HCT116 (cell line): ENCODE results near the gene CDH23. TPM values are rescaled to one million over a fixed set of nuclear protein-coding genes. Genes with fewer than 3 reads are reported as not detected.

Experiments
- ATAC-seq: fragments of 200-7000 bp; cut with Tn5 transposase; 2 replicates; pipeline ENCODE4 v1.9.1; 2020; ENCODE audit warnings: mild to moderate bottlenecking, moderate library complexity
- BruUV-seq: library from RNA; stranded (reverse); fragments of 400-500 nt; replicated peaks from 2 replicates; lab custom pipeline; 2021; lab: Mats Ljungman, UMichigan
- CTCF ChIA-PET: fragments of 300-600 bp; sonication (Branson Sonifier 250); formaldehyde crosslinking; loops from one replicate; lab custom pipeline; 2021; ENCODE audit warnings: antibody characterized with exemption; lab: Charles Lee
- POLR2A ChIA-PET: fragments of 300-600, 350-600 bp; sonication (Branson Sonifier 250); formaldehyde crosslinking; loops from one replicate; lab custom pipeline; 2021; ENCODE audit warnings: antibody characterized with exemption; lab: Charles Lee
- RAD21 ChIA-PET, 2 experiments: fragments of 300-600 bp; sonication (Branson Sonifier 250); formaldehyde crosslinking; loops; one replicate each; lab custom pipeline; 2023; ENCODE audit warnings: low total read pairs in 2 of 2; ENCODE audit not compliant: uncharacterized antibody in 2 of 2, unreplicated experiment in 2 of 2, low non-redundant PET in 1 of 2; lab: Charles Lee
- DNase-seq: peaks from one replicate; pipeline ENCODE4 v3.0.0-alpha.2; 2010; ENCODE audit warnings: low read depth, low spot score
- H2AFZ ChIP-seq: fragments of 200-600 bp; shearing (Covaris generic), sonication (generic); 2 replicates; pipeline ENCODE4 v1.6.1; 2017; ENCODE audit warnings: low read depth, mixed run types, mixed read lengths, antibody characterized with exemption, low read length; ENCODE audit not compliant: poor library complexity, severe bottlenecking
- H3K27ac ChIP-seq: 2 replicates; pipeline ENCODE4 v1.5.1; 2012; ENCODE audit warnings: low read depth, low read length
- H3K27me3 ChIP-seq: fragments of 200-600 bp; sonication (generic); 2 replicates; pipeline ENCODE4 v1.6.1; 2016; ENCODE audit warnings: mixed run types, low read length, mixed read lengths; ENCODE audit not compliant: insufficient read depth
- H3K36me3 ChIP-seq, 2 experiments: fragments of 200-500 bp in 1 of 2; fragments of 200-600 bp in 1 of 2; sonication (Bioruptor generic) in 1 of 2; sonication (generic) in 1 of 2; 2 replicates each; pipeline versions ENCODE4 v1.5.1 to v1.6.1; 2014 to 2016; ENCODE audit warnings: low read length in 2 of 2, inconsistent platforms in 1 of 2, mixed read lengths in 1 of 2, mixed run types in 1 of 2; ENCODE audit not compliant: insufficient read depth in 2 of 2, control insufficient read depth in 1 of 2
- H3K4me1 ChIP-seq, 2 experiments: fragments of 200-600 bp in 1 of 2; sonication (generic) in 1 of 2; 2 replicates each; pipeline versions ENCODE4 v1.5.1 to v1.6.1; 2012 to 2017; ENCODE audit warnings: low read length in 2 of 2, inconsistent platforms in 1 of 2, mild to moderate bottlenecking in 1 of 2, mixed read lengths in 1 of 2, mixed run types in 1 of 2, moderate library complexity in 1 of 2; ENCODE audit not compliant: insufficient read depth in 2 of 2, control insufficient read depth in 1 of 2
- H3K4me2 ChIP-seq: fragments of 200-600 bp; sonication (generic); 2 replicates; pipeline ENCODE4 v1.6.1; 2017; ENCODE audit warnings: mixed run types, low read length, mixed read lengths
- H3K4me3 ChIP-seq, 2 experiments: fragments of 200-600 bp in 1 of 2; sonication (generic) in 1 of 2; replicated peaks in 1 of 2; 2 replicates each; pipeline ENCODE4 v1.5.1; 2011 to 2016; ENCODE audit warnings: low read length in 2 of 2, control low read depth in 1 of 2, low read depth in 1 of 2, mild to moderate bottlenecking in 1 of 2, mixed read lengths in 1 of 2, mixed run types in 1 of 2
- H3K79me2 ChIP-seq: fragments of 200-600 bp; sonication (generic); 2 replicates; pipeline ENCODE4 v1.6.1; 2017; ENCODE audit warnings: mild to moderate bottlenecking, mixed run types, low read length, moderate library complexity, mixed read lengths; ENCODE audit not compliant: insufficient read depth
- H3K9ac ChIP-seq: fragments of 200-600 bp; sonication (generic); 2 replicates; pipeline ENCODE4 v1.6.1; 2016; ENCODE audit warnings: low read length, mixed read lengths
- H3K9me2 ChIP-seq: fragments of 200-600 bp; sonication (generic), shearing (Covaris generic); 2 replicates; pipeline ENCODE4 v1.6.1; 2017; ENCODE audit warnings: mixed run types, mild to moderate bottlenecking, moderate library complexity; ENCODE audit not compliant: insufficient read depth
- H3K9me3 ChIP-seq, 2 experiments: fragments of 200-500 bp in 1 of 2; fragments of 200-600 bp in 1 of 2; sonication (Bioruptor generic) in 1 of 2; sonication (generic) in 1 of 2; 2 replicates each; pipeline ENCODE4 v1.6.1; 2014 to 2017; ENCODE audit warnings: low read length in 2 of 2, mixed read lengths in 2 of 2, inconsistent platforms in 1 of 2, low read depth in 1 of 2, mild to moderate bottlenecking in 1 of 2, mixed run types in 1 of 2, moderate library complexity in 1 of 2; ENCODE audit not compliant: control insufficient read depth in 1 of 2, insufficient read depth in 1 of 2
- H4K20me1 ChIP-seq: fragments of 200-600 bp; sonication (generic), shearing (Covaris generic); 2 replicates; pipeline ENCODE4 v1.6.1; 2017; ENCODE audit warnings: mixed run types, mild to moderate bottlenecking, moderate library complexity; ENCODE audit not compliant: insufficient read depth
- CTCF ChIP-seq, 3 experiments: fragments of 200-600 bp in 1 of 3; sonication (generic) in 1 of 3; IDR thresholded peaks in 2 of 3; conservative IDR thresholded peaks in 1 of 3; 2 replicates each; pipeline ENCODE4 v1.5.1; 2012 to 2017; ENCODE audit warnings: low read depth in 2 of 3, low read length in 2 of 3, antibody characterized with exemption in 1 of 3, borderline replicate concordance in 1 of 3, control low read depth in 1 of 3, mild to moderate bottlenecking in 1 of 3, mixed read lengths in 1 of 3, mixed run types in 1 of 3, moderate library complexity in 1 of 3; ENCODE audit not compliant: insufficient read depth in 1 of 3
- ELF1 ChIP-seq: IDR thresholded peaks from 2 replicates; pipeline ENCODE4 v1.6.1; 2012; ENCODE audit warnings: low read depth, borderline replicate concordance
- EZH2phosphoT487 ChIP-seq: fragments of 200-600 bp; IDR thresholded peaks from 2 replicates; pipeline ENCODE4 v1.6.1; 2018; ENCODE audit warnings: antibody characterized with exemption, borderline replicate concordance
- JUND ChIP-seq: IDR thresholded peaks from 2 replicates; pipeline ENCODE4 v1.6.1; 2012
- POLR2A ChIP-seq: IDR thresholded peaks from 2 replicates; pipeline ENCODE4 v1.7.0; 2011; ENCODE audit warnings: borderline replicate concordance; ENCODE audit not compliant: insufficient read depth, insufficient read length; ENCODE audit errors: extremely low read depth
- POLR2AphosphoS5 ChIP-seq: IDR thresholded peaks from 2 replicates; pipeline ENCODE4 v1.6.1; 2011; ENCODE audit warnings: mild to moderate bottlenecking, low read depth, low read length, moderate library complexity
- REST ChIP-seq: IDR thresholded peaks from 2 replicates; pipeline ENCODE4 v1.6.1; 2012; ENCODE audit warnings: low read depth
- SIN3A ChIP-seq: IDR thresholded peaks from 2 replicates; pipeline ENCODE4 v1.6.1; 2012; ENCODE audit warnings: low read depth
- SRF ChIP-seq: IDR thresholded peaks from 2 replicates; pipeline ENCODE4 v1.6.1; 2012; ENCODE audit warnings: low read depth
- intact Hi-C: fragments of 100-400 bp; cut with micrococcal nuclease; formaldehyde crosslinking; loops from 2 replicates; pipeline ENCODE4 v1.10.0; 2022
- total RNA-seq: library from RNA; stranded (reverse); gene quantifications from one replicate; pipeline ENCODE4 v1.2.1, GENCODE V29; 2021; ENCODE audit not compliant: unreplicated experiment
- TF ChIP-seq, protein P1 (sequence below): IDR thresholded peaks from 2 replicates; pipeline ENCODE4 v1.6.1; 2012

The CDH23 gene
- total RNA-seq, 1 experiment from 2014 or later, result not detected

DNA sequence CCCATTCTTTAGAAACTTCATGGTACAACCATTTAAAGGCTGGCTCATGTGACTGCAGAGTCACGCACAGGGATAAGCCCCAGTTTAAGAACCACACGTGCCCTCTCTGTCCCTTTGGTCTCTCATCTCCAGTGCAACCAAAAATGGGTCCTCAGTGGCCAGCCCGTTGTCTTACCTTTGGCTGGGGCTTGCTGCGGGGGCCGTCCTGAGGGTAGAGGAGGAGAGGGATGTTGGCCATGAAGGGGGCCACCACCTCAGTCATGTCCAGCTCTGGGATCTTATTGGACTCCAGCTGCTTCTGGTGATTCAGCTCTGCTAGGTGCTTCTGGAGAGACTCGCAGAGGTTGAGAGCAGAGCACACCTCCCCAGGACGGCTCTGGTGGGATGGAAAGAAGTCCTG, 432.0 kb downstream of the CDH23 start:
- Histone ChIP-seq H3K36me3 (peaks cover 49% of the 10 kb centered on the region in 2 experiments), H2AFZ (no peak overlapping the region), H3K4me1 (peaks cover 0 to 7% of the 10 kb centered on the region in 2 experiments; a peak in 1 of 4 replicates), H3K9me2 (no peaks in the 10 kb centered on the region), H3K79me2 (peaks cover 18% of the 10 kb centered on the region), H3K4me2 (no peak overlapping the region), H4K20me1 (no peaks in the 10 kb centered on the region), H3K4me3 (no peak overlapping the region), H3K27me3 (no peaks in the 10 kb centered on the region), H3K9me3 (no peaks in the 10 kb centered on the region), H3K27ac (no peak overlapping the region), H3K9ac (no peak overlapping the region)
- ATAC-seq (no peak), DNase-seq (no peak)
- intact Hi-C loops, result no loop called here
- no TSS peak for BruUV-seq
- TF ChIP-seq CTCF (IDR thresholded peaks at IDR 0.05 in 2 of 3, conservative IDR thresholded peaks at IDR 0.05 in 1 of 3; ENCODE audit: borderline replicate concordance in 1 of 3, insufficient read depth in 1 of 3, low read depth in 2 of 3, low read length in 2 of 3), result no peak
- no peak for TF ChIP-seq REST
- no peak for TF ChIP-seq EZH2phosphoT487
- TF ChIP-seq, protein P1, sequence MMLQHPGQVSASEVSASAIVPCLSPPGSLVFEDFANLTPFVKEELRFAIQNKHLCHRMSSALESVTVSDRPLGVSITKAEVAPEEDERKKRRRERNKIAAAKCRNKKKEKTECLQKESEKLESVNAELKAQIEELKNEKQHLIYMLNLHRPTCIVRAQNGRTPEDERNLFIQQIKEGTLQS, result no peak
- no peak for TF ChIP-seq SIN3A
- TF ChIP-seq ELF1, result no peak
- no peak for TF ChIP-seq JUND
- no peak for TF ChIP-seq POLR2A
- no peak for TF ChIP-seq SRF
- no peak for TF ChIP-seq POLR2AphosphoS5
- POLR2A ChIA-PET, result no interaction called here
- RAD21 ChIA-PET, result no interaction called here
- CTCF ChIA-PET, result interaction anchor here (0.9 kb wide), 1 partner anchor 68 kb away, joined by 4 read pairs; no protein-coding TSS in a partner anchor
